Umbilical cord (tissue), 2 donors: ENCODE results near the gene ALDH1A1. TPM values are rescaled to one million over a fixed set of nuclear protein-coding genes. Genes with fewer than 3 reads are reported as not detected.
"Not testable (repeated sequence)": the region's sequence is repeated elsewhere in the genome, so short reads cannot be mapped to it uniquely, and the experiment has no call there.

ENCODE experiments used
- DNase-seq: peaks from one replicate; pipeline ENCODE4 v3.0.0-alpha.2; 2015; ENCODE audit warnings: low spot score
- total RNA-seq: library from RNA; depleted of rRNA; stranded (reverse); fragments of >200 nt; gene quantifications from one replicate; pipeline ENCODE4 v1.2.3, GENCODE V29; 2014; ENCODE audit warnings: low replicate concordance; ENCODE audit not compliant: insufficient read depth

The ALDH1A1 gene
- total RNA-seq, 1 donor from 2014 or later, result 154 TPM

DNA sequence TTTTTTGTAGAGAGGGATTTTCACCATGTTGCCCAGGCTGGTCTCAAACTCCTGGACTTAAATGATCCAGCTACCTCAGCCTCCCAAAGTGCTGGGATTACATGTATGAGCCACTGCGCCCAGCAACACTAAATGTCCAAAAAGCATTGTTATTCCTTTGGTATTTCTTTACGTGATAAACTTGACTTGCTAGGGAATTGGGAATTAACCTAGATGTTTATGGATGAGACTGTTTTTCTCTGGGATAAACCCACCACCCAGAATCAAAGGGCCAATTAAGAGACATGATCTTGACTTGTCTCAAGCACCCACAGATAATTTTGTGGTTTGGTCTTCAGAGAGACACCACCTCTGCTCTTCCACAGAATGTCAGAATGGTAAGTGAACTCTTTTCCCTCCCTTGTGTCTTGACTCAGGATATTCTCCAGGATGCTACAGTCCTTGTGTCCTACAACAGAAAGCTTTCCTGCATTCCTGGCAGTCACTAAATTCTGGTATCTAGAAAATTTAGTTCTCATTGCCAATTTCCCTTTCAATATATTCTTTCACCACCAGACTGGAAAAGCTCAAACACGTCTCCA lies 55.7 kb downstream of the ALDH1A1 start:
- DNase-seq, result no peak

DNA sequence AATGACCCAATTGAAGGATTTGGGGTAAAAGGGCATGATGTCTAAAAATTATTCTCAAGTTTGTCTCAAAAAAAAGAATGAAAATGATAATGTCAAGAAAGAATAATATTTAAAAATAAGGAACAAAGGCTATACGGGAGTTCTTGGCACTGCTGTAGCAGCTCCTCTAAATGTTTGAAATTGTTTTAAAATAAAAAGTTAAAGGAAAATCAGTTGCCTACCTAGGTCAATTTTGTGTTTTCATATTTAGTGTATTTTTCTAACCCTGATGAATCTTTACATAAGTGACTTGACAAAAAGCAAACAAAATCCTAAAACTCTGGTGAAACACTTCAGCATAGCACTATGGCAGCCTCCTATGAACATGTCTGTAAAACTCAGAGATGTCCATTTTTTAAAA lies 56.4 kb downstream of the ALDH1A1 start:
- DNase-seq, result no peak

DNA sequence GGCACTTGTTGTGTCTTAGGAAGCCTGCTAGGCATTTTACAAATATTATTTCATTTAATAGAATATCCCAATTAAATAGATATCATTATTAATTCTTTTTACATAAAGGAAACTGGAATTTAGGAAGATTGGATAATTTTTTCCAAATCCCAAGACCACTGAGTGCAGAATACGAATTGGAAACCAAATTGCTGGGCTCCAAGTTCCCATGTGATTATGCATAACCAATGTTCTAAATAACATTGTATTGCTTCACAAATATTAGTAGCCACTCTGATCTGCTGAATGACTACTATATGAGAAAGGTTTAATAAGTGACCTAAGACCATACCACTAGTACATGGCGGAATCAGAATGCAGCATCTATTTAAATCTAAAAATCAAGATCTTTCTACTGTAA lies 57.7 kb downstream of the ALDH1A1 start:
- no peak for DNase-seq

DNA sequence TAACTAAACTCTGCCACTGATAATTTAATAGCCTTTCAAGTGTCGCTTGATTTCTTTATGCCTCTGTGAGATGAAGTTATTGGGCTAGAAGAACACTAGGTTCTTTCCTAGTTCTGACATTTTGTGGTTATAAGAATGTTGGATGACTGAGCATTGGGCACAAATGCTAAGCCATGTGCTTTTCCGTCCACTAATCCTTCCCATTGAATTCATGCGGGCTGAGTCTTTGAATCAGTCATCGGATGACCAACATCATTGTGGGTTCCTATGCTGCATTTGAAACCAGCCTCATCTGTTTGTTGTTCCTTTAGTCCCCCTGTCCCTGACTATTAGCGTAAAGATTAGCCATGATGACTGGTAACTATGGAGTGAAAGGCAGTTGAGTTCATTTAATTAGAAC lies 58.5 kb downstream of the ALDH1A1 start:
- DNase-seq, result no peak

DNA sequence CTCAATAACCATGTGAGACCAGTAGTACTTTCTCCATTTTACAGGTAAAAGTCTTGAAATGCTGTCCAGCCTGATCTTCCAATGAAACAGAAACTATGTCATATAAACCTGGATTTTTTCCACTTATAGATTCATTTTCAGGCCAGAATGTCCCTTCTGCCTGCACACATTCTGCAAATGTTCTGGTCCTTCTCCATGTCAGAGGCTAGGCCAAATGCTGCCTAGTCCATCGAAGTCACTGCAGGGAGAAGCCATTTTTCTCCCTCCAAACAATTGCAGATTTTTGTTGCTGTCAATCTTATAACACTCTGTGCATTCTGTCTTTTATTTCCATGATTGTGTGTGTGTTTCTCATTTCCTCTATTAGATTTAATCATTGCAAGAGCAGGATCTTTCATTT lies 59.4 kb downstream of the ALDH1A1 start:
- no peak for DNase-seq

DNA sequence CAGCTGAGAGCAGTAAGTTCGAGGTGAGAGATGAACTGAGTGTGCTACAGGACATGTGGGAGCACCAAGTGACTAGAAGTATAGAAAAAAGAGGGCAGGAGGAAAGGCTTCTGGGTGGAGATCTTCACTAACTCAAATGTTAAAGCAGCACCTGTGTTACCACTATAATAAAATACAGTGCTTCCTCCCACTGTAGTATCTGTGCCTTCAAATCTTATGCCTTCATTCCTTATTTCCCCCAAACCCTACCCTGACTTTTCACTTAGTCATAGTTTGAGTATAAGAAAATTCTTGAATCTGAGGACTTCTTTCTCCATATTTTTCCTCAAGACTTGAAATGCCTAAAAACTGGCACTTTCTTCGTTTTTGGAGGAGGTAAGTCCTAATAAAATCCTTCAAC lies 61.8 kb downstream of the ALDH1A1 start:
- no peak for DNase-seq

DNA sequence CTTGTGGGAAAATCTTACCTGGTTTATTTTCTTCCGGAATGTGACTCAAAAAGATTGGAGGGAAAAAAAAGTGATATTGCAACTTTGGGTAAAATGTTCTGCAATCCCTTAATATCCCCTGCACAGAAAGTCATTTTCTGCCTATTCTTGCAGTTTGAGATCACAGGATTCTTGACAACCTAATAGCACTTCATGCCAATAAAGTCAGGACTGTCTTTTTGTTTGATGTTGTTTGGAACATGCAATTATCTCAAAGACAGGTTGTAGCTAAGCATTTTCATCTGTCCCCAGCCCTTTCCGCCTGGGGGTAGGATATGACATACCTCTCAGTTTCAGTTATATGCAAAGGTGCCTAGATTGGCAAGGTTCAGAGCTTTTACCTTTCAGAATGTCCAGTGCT lies 63.9 kb downstream of the ALDH1A1 start:
- no peak for DNase-seq

DNA sequence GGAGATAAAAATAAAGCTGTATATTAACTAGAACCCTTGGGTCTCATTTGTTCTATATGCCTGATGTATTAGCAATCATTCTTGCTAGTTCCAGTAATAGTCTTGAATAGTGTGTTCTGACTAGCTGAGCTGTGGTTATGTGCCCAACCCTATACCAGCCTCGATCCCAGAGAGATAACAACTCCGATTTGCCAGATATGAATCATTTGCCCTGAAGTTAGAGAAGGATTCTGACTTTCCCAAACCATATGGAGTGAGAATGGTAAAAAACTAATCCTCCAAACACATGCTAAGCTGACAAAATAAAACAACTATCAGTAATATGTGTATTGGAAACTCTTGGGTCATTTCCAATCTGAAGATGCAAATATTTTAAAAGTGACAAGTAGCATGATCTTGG lies 64.8 kb downstream of the ALDH1A1 start:
- DNase-seq, result no peak

DNA sequence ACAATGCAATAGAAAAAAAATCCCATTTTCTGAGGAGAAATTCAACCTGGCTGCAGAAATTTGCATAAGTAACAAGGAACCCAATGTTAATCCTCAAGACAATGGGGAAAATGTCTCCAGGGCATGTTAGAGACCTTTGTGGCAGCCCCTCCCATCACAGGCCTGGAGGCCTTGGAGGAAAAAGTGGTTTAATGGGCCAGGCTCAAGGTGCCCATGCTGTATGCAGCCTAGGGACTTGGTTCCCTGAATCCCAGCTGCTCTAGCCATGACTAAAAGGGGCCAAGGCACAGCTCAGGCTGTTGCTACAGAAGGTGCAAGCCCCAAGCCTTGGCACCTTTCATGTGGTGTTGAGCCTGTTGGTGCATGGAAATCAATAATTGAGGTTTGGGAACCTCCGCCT lies 66.5 kb downstream of the ALDH1A1 start:
- DNase-seq, result no peak

DNA sequence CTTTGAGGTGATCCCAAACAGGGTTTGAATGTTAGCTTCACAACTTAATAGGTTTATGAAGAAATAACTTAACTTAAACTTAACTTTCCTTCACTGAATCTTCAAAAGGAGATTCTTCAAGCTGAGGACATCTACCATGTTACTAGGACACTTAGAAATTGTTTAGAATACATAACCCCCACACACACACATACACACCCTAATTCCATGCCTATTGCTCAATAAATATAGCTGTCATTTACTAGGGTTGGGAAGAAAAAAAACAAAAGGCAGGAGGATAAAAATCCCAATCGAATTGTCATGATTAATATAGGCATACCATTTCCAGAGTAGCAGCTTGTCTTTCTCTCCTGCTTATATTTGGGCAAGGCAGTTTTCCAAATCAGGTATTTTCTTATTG lies 68.3 kb downstream of the ALDH1A1 start:
- no peak for DNase-seq

DNA sequence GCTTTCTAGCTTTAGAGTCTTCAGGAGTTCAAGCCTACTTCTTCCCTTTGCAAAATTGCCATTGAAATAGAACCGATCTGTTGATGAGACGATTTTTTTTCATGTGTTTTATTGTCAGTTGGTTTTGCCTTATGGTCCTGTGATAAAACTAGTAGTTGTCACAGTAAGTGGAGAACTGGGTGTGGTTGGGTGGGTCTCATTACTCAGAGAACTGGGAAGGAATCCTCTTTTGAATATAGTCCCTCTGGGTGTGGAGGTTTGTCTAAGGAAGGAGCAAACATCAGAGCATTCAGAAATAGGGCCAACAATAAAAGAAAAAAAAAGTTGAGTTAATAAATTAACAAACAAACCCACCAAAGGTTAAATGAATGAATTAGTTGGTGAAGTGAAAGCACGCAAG lies 69.0 kb downstream of the ALDH1A1 start:
- no peak for DNase-seq

DNA sequence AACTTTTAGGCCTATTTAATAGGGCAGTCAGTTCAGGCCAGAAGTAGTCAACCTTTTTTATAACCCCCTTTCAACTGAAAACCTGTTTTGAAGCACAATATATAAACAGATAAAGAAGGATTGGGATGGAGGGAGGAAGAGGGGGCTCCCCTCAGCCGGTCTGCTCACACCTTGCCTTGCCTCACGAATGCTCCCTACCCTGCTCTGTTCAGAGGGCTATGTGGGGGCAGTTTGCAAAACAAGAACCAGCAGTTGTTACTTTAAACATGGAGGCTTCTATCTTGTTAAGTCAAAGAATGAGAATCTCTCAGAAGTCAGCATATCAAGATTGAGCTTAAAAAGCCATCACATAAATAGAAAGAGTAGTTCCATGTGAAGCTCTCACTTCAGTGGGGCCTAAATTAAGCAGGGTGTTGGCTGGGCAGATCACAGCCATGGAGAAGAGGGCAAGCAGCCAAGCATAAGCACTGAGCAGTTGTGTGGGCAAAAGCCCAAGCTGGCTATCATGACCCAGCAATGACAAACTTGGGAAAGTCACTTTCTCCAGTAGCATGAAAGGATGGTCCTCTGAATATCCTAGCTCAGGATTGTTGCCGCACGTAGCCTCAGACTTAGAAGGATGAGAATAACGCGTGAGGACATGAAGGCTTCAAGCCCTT lies 70.6 kb downstream of the ALDH1A1 start:
- DNase-seq, result no peak

DNA sequence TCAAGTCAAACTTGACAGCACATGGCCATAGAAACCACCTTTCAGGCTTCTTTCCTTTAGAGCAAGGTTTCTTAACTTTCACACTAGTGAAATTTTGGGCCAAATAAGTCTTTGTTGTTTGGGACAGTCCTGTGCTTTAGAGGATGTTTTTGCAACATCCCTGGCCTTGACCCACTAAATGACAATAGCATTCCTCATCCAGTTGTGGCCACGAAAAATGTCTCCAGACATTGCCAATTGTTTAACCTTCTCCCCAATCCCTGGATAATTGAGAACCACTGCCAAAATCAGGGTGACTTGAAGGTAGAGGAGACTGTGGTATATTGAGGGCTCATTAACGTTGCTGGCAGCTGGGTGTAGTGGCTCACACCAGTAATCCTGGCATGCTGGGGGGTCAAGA lies 72.0 kb downstream of the ALDH1A1 start:
- DNase-seq, result no peak

DNA sequence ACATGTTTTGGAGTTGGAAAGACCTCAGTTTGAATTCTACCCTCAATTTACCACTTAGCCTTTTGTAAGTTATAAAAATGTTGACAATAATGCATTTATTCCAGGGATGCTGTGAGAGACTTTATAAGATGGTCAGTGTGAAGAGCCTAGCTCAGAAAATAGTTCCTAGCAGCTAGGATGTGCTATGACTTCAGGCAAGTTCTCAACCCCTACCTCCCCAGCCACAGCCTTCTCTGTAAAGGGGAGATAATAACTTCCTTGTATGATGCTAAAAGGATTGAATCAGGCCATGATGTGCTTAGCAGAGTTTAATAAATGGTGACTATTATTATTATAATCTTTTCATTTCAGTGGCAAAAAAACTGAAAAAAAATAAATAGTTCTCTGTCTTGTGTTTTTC lies 77.6 kb downstream of the ALDH1A1 start:
- no peak for DNase-seq

DNA sequence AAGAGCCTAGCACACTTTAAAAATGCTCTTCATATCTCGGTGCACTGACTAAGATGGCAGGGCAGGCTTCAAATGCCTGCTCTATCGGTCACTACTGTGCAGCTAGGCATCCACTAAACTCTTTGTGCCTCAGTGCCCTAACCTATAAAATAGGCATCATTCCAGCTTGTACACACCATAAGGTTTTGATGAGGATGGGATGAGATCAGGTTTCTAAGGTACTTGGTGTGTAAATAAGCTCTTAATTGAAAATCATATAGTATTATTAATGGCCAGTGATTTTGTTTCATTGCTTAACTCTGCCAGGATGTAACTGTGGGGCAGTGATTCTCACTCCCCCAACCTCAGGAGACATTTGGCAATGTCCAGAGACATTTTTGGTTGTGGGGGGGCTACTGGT lies 78.5 kb downstream of the ALDH1A1 start:
- no peak for DNase-seq

DNA sequence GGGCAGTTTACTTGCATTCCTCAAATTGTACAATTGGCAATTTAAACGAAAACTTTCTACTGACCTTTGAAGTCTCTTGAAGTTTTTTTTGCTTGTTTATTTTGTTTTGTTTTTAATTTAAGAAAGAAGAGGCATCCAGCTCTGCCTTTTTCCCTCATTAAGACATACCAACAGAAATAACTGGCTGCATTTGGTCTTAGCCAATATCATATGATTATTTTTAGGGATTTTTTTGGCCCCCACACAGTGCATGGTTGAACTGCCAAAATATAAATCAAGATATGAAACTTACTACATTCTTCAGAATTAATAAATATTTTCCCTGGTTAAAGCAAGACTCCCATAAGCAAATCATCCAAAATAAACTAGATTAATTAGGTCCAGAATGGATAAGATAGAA lies 79.4 kb downstream of the ALDH1A1 start:
- DNase-seq, result no peak

DNA sequence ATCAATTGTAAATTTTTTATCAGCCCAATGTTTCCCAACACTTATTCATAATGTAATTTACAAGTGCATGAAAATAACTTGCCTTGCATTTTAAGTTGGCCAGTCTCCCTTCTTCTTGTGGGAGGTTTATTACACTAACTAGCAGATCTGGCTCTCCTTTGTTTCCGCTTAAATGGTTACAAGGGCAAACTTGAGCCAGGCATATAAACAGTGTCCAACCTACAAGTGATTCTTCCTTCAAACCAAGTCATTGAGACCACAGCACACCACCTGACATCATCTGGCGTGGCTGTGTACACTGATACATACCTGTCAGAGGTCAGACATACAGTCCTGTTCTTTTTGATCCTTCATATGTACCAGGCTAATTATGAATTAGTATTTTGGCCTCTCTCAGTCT lies 80.1 kb downstream of the ALDH1A1 start:
- DNase-seq, result no peak

DNA sequence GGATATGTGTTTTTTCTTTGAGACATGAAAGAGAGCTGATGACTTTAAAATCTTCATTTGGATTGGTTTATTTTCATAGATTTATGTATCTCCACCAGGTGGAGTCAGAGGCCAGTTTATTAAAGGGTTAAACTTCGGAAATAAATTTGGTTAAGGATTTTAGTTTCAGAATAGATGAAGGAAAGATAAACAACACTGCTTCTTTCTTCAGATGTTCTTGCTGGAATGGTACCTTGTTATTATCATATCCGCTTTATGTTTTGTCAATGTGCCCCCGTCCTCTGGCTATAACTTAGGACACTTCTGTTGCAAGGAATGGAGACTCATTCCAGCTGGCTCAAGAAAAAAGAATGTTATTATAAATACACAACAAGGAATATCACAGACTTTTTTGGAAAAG lies 81.2 kb downstream of the ALDH1A1 start:
- DNase-seq, result peak; percentile 47

DNA sequence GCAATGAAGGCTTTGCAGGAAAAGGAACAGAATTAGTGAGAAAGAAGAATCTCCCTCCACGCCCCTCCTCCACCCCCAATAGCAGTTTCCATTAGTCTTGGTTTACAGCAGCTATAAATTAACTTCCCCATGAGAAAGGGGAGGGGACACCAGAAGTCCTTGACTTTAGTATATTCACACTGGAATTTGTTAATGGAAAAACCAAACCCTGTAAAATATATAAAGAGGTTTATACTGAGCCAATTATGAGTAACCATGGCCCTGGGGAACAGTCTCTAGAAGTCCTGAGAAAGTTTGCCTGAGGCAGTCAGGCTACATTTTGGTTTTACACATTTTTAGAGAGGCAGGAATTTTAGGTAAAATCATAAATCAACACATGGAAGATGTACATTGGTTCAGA lies 88.5 kb downstream of the ALDH1A1 start:
- no peak for DNase-seq

DNA sequence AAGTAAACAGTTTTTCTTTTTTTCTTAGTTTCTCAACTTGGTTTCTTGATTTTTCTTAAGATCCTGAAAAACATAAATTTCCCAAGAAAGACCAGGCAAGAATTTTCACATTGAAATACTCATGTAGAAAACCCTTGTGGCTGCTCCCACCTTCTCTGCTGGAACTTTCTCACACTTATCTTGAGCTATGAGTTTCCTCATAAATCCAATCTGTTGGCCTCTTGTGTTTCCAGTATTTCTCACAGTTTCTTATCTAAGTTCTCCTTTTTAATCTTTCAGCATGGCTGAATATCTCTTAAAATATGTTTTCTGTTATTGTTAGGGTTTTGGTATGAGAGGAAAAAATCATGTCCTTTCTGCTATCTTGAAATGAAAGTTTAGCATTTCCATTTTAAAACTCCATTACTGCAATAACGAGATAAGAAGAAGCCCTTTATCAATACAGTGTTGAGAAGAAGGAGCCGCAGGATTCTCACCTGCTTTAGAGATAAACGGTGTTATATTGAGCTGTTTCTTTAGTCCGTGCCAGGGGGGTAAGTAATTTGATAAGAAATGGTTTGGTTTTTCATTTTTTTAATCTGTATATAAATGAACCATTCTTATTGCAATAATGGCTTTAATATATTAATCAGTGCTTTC lies 89.3 kb downstream of the ALDH1A1 start:
- DNase-seq, result peak; percentile 24

DNA sequence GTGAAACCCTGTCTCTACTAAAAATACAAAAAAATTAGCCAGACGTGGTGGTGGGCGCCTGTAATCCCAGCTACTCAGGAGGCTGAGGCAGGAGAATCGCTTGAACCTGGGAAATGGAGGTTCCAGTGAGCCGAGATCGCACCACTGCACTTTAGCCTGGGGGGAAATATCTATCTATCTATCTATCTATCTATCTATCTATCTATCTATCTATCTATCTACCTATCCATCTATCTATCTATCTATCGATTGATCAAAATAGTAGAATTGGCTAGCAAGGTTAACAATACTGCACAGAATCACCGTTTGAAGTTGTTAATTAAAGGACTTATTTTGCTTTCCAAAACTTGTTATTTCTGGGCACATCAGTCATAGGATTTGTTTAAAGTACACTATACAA lies 90.1 kb downstream of the ALDH1A1 start:
- not testable (repeated sequence) for DNase-seq

DNA sequence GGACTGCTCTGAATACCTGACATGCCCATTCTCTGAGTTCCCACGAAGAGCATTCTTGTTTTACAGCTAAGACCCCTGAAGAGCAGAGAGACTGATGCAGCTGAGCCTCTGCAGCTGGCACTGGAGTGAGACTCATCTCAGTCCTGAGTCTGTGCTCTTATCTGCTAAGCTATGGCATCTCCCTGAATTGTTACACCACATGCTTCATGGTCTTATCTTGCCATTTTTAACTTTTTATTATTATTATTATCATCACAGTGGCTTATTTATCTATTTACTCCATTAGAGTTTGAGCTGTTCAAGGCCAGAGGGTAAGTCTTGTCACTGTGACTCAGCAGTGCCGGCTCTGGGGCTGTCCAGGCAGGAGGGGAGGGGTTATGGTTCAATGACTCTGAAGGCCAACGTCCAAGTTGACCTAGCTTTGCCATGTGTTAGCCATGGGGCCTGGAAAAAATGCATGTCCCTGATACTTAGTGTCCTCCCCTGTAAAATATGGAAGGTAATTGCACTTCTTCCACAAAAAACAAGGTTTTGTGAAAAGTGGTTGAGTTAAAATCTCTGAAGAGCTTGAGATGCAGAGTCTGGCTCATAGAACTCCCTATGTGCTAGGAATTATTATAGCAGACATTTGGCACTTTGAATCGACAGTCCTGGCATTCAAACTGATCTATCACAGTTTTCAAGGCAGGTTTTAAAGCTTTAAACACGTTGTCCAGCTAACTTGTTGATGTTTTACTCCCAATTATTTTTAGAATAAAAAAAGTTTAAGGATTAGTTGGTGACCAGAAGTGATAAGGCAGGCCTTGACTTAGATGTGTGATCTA lies 94.6 kb downstream of the ALDH1A1 start:
- peak; percentile 53 for DNase-seq

DNA sequence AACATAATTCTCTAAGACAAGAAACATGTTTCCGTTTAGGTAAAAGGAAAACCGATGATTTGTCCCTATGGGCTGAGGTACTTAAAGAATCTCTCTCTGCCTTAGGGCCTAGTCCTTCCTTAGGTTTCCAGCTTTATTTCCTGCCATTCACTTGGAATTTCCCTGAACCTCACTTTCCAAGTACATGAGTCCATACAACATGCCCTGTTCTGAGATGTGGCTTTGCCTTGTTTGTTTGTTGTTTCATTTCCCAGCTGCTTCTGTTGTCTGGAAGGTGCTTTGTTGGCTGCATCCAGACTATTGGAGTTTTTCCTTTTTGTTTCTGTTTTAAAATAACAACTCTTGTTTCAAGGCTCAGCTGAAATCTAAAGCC lies 95.2 kb downstream of the ALDH1A1 start:
- no peak for DNase-seq
